Keratinocyte (primary cell): ENCODE results near the gene GIPC3. TPM values are rescaled to one million over a fixed set of nuclear protein-coding genes. Genes with fewer than 3 reads are reported as not detected.

ENCODE experiments used
- DNase-seq: peaks from one replicate; pipeline ENCODE4 v3.0.0-alpha.2; 2011; ENCODE audit warnings: low read depth, missing footprints, low spot score
- FAIRE-seq: peaks from 2 replicates; lab custom pipeline; 2011; peaks lifted over from hg19 to GRCh38; lab: Jason Lieb, UNC
- H2AFZ ChIP-seq: 2 replicates; pipeline ENCODE4 v1.6.0; 2012; ENCODE audit warnings: low read length, control low read depth, inconsistent platforms; ENCODE audit not compliant: control insufficient read depth
- H3K27ac ChIP-seq: 2 replicates; pipeline ENCODE4 v1.5.1; 2011; ENCODE audit warnings: low read length; ENCODE audit not compliant: control insufficient read depth, insufficient read depth
- H3K27me3 ChIP-seq: 3 replicates; pipeline ENCODE4 v1.6.0; 2011; ENCODE audit warnings: low read length; ENCODE audit not compliant: control insufficient read depth, insufficient read depth; ENCODE audit errors: extremely low read depth
- H3K36me3 ChIP-seq, 2 experiments: 2 replicates in 1 of 2; 3 replicates in 1 of 2; pipeline ENCODE4 v1.5.1; 2011; ENCODE audit warnings: low read length in 2 of 2, mild to moderate bottlenecking in 1 of 2; ENCODE audit not compliant: control insufficient read depth in 2 of 2, insufficient read depth in 2 of 2; ENCODE audit errors: extremely low read depth in 1 of 2
- H3K4me1 ChIP-seq: 3 replicates; pipeline ENCODE4 v1.5.1; 2011; ENCODE audit warnings: low read length; ENCODE audit not compliant: control insufficient read depth, insufficient read depth; ENCODE audit errors: extremely low read depth
- H3K4me2 ChIP-seq: 3 replicates; pipeline ENCODE4 v1.6.0; 2011; ENCODE audit warnings: low read depth, low read length; ENCODE audit not compliant: control insufficient read depth, insufficient read depth; ENCODE audit errors: extremely low read depth
- H3K4me3 ChIP-seq, 3 experiments: fragments of 200-600 bp in 1 of 3; sonication (generic) in 1 of 3; 2 replicates in 2 of 3; 3 replicates in 1 of 3; pipeline ENCODE4 v1.5.1; 2011 to 2016; ENCODE audit warnings: low read length in 3 of 3, mild to moderate bottlenecking in 3 of 3, control low read depth in 2 of 3, inconsistent platforms in 1 of 3, low read depth in 1 of 3, mixed read lengths in 1 of 3, mixed run types in 1 of 3, moderate library complexity in 1 of 3; ENCODE audit not compliant: control insufficient read depth in 2 of 3, insufficient read depth in 2 of 3; ENCODE audit errors: extremely low read depth in 1 of 3
- H3K79me2 ChIP-seq: 2 replicates; pipeline ENCODE4 v1.6.0; 2012; ENCODE audit warnings: low read length; ENCODE audit not compliant: control insufficient read depth, insufficient read depth
- H3K9ac ChIP-seq: 3 replicates; pipeline ENCODE4 v1.6.0; 2011; ENCODE audit warnings: low read length; ENCODE audit not compliant: control insufficient read depth, insufficient read depth; ENCODE audit errors: extremely low read depth
- H3K9me1 ChIP-seq: 3 replicates; pipeline ENCODE4 v1.6.0; 2011; ENCODE audit warnings: low read length; ENCODE audit not compliant: control insufficient read depth, insufficient read depth; ENCODE audit errors: extremely low read depth
- H3K9me3 ChIP-seq: 2 replicates; pipeline ENCODE4 v1.5.1; 2012; ENCODE audit warnings: low read depth, low read length; ENCODE audit not compliant: control insufficient read depth
- H4K20me1 ChIP-seq: 3 replicates; pipeline ENCODE4 v1.6.0; 2011; ENCODE audit warnings: low read length; ENCODE audit not compliant: control insufficient read depth, insufficient read depth; ENCODE audit errors: extremely low read depth
- EZH2 ChIP-seq: IDR thresholded peaks from one replicate; pipeline ENCODE4 v1.6.1; 2012; ENCODE audit warnings: inconsistent platforms, mild to moderate bottlenecking, low read length, moderate library complexity
- dilution Hi-C: fragments of 300-500 bp; cut with MboI; formaldehyde crosslinking; loops from one replicate; pipeline ENCODE4 v1.7.0; 2020; ENCODE audit warnings: low sequenced_read_pairs; ENCODE audit not compliant: extremely low pct_ligation_motif_present
- polyA plus RNA-seq, 5 experiments: library from polyadenylated mRNA; depleted of rRNA in 3 of 5; stranded (reverse) in 3 of 5; stranded (forward) in 1 of 5; unstranded in 1 of 5; fragments of >200 nt; gene quantifications; 1 replicate in 1 of 5; 2 replicates in 3 of 5; 3 replicates in 1 of 5; pipeline versions ENCODE4 v1.2.1 to v1.2.3, GENCODE V29; 2011 to 2012; ENCODE audit warnings: missing spikeins in 2 of 5, low read depth in 1 of 5, low replicate concordance in 1 of 5
- TF ChIP-seq, protein P1 (sequence below), 3 experiments: IDR thresholded peaks in 1 of 3; conservative IDR thresholded peaks in 1 of 3; optimal IDR thresholded peaks in 1 of 3; 2 replicates in 2 of 3; 3 replicates in 1 of 3; pipeline versions ENCODE3 to v1.5.1; 2011; ENCODE audit warnings: low read length in 3 of 3, mild to moderate bottlenecking in 3 of 3, moderate library complexity in 2 of 3, control low read depth in 1 of 3, inconsistent platforms in 1 of 3; ENCODE audit not compliant: insufficient read depth in 2 of 3; ENCODE audit errors: extremely low read depth in 1 of 3

GIPC3 gene
- polyA plus RNA-seq, 1 donor (not counting 4 experiments of a cell fraction or from before 2014, with no cell fraction given): not detected

DNA sequence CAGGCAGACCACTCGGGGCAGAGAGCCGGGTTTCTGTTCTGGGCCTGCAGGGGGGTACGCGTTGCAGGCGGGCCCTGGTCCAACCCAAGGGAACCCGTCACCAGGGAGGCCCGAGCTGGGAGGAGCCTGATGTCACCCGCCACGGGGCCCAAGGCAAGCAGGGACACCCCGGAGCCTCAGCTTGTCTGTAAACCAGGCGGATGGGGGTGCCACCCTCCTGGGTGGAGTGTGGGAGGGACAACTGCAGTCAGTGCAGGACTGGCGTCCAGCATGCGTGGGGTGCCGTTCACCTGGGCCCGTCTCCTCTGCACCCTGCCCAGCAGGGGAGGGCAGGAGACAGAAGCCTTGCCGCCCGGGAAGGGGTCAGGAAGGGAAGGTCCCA is 34.3 kb downstream of the GIPC3 start:
- Histone ChIP-seq H3K9ac (no peak overlapping the region), H4K20me1 (no peaks in the 10 kb centered on the region), H3K9me3 (no peaks in the 10 kb centered on the region), H3K4me3 (no peak overlapping the region), H3K4me2 (no peak overlapping the region), H3K79me2 (peaks cover 11% of the 10 kb centered on the region), H3K27ac (no peak overlapping the region), H3K36me3 (peaks cover 3 to 19% of the 10 kb centered on the region in 2 experiments), H3K9me1 (no peaks in the 10 kb centered on the region), H3K4me1 (peaks cover 4% of the 10 kb centered on the region), H2AFZ (no peak overlapping the region), H3K27me3 (no peaks in the 10 kb centered on the region)
- dilution Hi-C loops: no loop called here
- no peak for FAIRE-seq
- no peak for DNase-seq
- TF ChIP-seq EZH2: no peak
- TF ChIP-seq, protein P1, sequence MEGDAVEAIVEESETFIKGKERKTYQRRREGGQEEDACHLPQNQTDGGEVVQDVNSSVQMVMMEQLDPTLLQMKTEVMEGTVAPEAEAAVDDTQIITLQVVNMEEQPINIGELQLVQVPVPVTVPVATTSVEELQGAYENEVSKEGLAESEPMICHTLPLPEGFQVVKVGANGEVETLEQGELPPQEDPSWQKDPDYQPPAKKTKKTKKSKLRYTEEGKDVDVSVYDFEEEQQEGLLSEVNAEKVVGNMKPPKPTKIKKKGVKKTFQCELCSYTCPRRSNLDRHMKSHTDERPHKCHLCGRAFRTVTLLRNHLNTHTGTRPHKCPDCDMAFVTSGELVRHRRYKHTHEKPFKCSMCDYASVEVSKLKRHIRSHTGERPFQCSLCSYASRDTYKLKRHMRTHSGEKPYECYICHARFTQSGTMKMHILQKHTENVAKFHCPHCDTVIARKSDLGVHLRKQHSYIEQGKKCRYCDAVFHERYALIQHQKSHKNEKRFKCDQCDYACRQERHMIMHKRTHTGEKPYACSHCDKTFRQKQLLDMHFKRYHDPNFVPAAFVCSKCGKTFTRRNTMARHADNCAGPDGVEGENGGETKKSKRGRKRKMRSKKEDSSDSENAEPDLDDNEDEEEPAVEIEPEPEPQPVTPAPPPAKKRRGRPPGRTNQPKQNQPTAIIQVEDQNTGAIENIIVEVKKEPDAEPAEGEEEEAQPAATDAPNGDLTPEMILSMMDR (optimal IDR thresholded peaks at IDR 0.05 in 1 of 3, IDR thresholded peaks at IDR 0.05 in 1 of 3, conservative IDR thresholded peaks at IDR 0.05 in 1 of 3; ENCODE audit: extremely low read depth in 1 of 3, insufficient read depth in 2 of 3, low read length in 3 of 3): no peak

DNA sequence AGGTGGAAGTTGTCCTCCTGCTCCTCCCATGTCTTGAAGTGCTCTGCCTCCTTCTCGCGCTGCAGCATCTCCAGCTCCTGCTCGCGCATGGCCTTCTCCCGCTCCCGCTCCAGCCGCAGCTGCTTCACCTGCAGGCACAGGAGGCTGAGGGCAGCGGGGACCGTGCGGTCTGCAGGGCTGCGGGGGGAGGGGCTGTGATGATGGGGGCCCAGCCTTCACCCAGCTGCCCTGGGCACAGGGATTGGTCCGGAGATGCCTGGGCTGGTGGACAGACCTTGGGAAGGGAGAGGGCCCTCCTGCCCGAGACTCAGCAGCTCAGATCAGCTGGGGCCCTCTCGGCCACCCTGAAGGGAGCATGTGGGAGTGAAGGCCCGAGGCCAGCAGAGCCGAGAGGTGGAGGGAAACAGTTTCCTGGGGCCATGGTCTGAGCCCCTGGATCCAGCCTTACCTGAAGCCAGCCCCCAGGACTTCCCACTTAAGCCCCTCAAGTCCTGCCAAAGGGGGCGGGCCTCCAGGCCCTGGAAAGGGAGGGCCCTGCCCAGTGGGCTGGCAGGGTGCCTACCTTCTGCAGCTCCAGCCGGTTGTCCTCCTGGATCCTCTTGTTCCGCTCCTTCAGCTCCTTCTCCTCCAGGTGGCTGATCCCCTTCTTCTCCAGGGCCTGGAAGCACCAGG is 35.0 kb downstream of the GIPC3 start:
- Histone ChIP-seq H3K9me3 (no peaks in the 10 kb centered on the region), H3K9ac (no peak overlapping the region), H3K4me1 (peaks cover 9% of the 10 kb centered on the region), H4K20me1 (no peaks in the 10 kb centered on the region), H3K27ac (no peak overlapping the region), H3K4me2 (no peak overlapping the region), H3K27me3 (no peaks in the 10 kb centered on the region), H2AFZ (no peak overlapping the region), H3K79me2 (peaks cover 18% of the 10 kb centered on the region), H3K4me3 (no peak overlapping the region), H3K36me3 (peaks cover 3 to 19% of the 10 kb centered on the region in 2 experiments), H3K9me1 (no peaks in the 10 kb centered on the region)
- DNase-seq (no peak), FAIRE-seq (no peak)
- TF ChIP-seq, protein P1 (optimal IDR thresholded peaks at IDR 0.05 in 1 of 3, IDR thresholded peaks at IDR 0.05 in 1 of 3, conservative IDR thresholded peaks at IDR 0.05 in 1 of 3; ENCODE audit: extremely low read depth in 1 of 3, insufficient read depth in 2 of 3, low read length in 3 of 3): no peak
- no peak for TF ChIP-seq EZH2
- dilution Hi-C loops: no loop called here
